Measurements from ENCODE around the gene ZNF879.

The ZNF879 gene

GRCh38 chr5:179023528-179024189, at the start of gene ZNF879:
TSS of gene ZNF879 (plus strand) at chr5:179023804. CDS start at chr5:179025005, 1,201 bp downstream.
- DNase-seq, result peak; percentile 85

- DNase-seq, result no peak
Measured at GRCh38 chr5:178981381-178981780, 42.2 kb upstream of the ZNF879 start.

GRCh38 chr5:178982941-178983340, 40.7 kb upstream of the ZNF879 start:
- DNase-seq, result no peak

- no peak for DNase-seq
Measured at GRCh38 chr5:178983728-178984127, 39.9 kb upstream of the ZNF879 start.

GRCh38 chr5:178984145-178985072, 39.2 kb upstream of the ZNF879 start:
- no peak for DNase-seq

- no peak for DNase-seq
Measured at GRCh38 chr5:178986326-178986960, 37.2 kb upstream of the ZNF879 start.

GRCh38 chr5:178988436-178989220, 35.0 kb upstream of the ZNF879 start:
- no peak for DNase-seq

- no peak for DNase-seq
Measured at GRCh38 chr5:178989311-178989710, 34.3 kb upstream of the ZNF879 start.

GRCh38 chr5:178990491-178990890, 33.1 kb upstream of the ZNF879 start:
- no peak for DNase-seq

- no peak for DNase-seq
Measured at GRCh38 chr5:178991190-178992145, 32.1 kb upstream of the ZNF879 start.

- no peak for DNase-seq
Measured at GRCh38 chr5:178992291-178992895, 31.2 kb upstream of the ZNF879 start.

GRCh38 chr5:178993236-178993765, 30.3 kb upstream of the ZNF879 start:
- no peak for DNase-seq

- no peak for DNase-seq
Measured at GRCh38 chr5:178993955-178994579, 29.5 kb upstream of the ZNF879 start.

- DNase-seq, result no peak
Measured at GRCh38 chr5:178994580-178995340, 28.8 kb upstream of the ZNF879 start, which contains the start of gene GRM6. TSS of gene GRM6 (minus strand) at chr5:178995320. CDS start at chr5:178994944, 376 bp downstream.

- DNase-seq, result no peak
Measured at GRCh38 chr5:178995341-178995690, 28.3 kb upstream of the ZNF879 start.

- DNase-seq, result no peak
Measured at GRCh38 chr5:178996156-178996555, 27.4 kb upstream of the ZNF879 start.

GRCh38 chr5:178997191-178997590, 26.4 kb upstream of the ZNF879 start:
- no peak for DNase-seq

GRCh38 chr5:178998441-178998840, 25.2 kb upstream of the ZNF879 start:
- DNase-seq, result no peak

- DNase-seq, result no peak
Measured at GRCh38 chr5:179006564-179006963, 17.0 kb upstream of the ZNF879 start.

Measured in GOT3 (cell line).